Measurements from ENCODE around the gene ETV7.
"Not testable (repeated sequence)": the region's sequence is repeated elsewhere in the genome, so short reads cannot be mapped to it uniquely, and the experiment has no call there.

The ETV7 gene

GRCh38 chr6:36362551-36363370 is 24.7 kb downstream of the ETV7 start:
- no peak for DNase-seq

GRCh38 chr6:36361071-36361470 is 26.4 kb downstream of the ETV7 start:
- no peak for DNase-seq

GRCh38 chr6:36360241-36361054 is 27.0 kb downstream of the ETV7 start:
- peak; percentile 79 for DNase-seq

GRCh38 chr6:36358226-36358915 is 29.1 kb downstream of the ETV7 start:
- DNase-seq = no peak

- no peak for DNase-seq
These were observed 29.6 kb downstream of the ETV7 start for GRCh38 chr6:36357872-36358225.

GRCh38 chr6:36355819-36356218 is 31.6 kb downstream of the ETV7 start:
- no peak for DNase-seq

- DNase-seq = no peak
These were observed 34.0 kb downstream of the ETV7 start for GRCh38 chr6:36353411-36353915.

GRCh38 chr6:36352477-36353157 is 34.9 kb downstream of the ETV7 start:
- DNase-seq = no peak

GRCh38 chr6:36350681-36351571 is 36.5 kb downstream of the ETV7 start:
- no peak for DNase-seq

- no peak for DNase-seq
These were observed 37.4 kb downstream of the ETV7 start for GRCh38 chr6:36350082-36350481.

GRCh38 chr6:36349240-36349639 is 38.2 kb downstream of the ETV7 start:
- peak; percentile 87 for DNase-seq

- DNase-seq = no peak
These were observed 39.8 kb downstream of the ETV7 start for GRCh38 chr6:36347621-36348020.

GRCh38 chr6:36346486-36347273 is 40.8 kb downstream of the ETV7 start:
- DNase-seq = no peak

- no peak for DNase-seq
These were observed 41.6 kb downstream of the ETV7 start for GRCh38 chr6:36345681-36346466.

GRCh38 chr6:36343109-36343680 is 44.3 kb downstream of the ETV7 start:
- no peak for DNase-seq

- DNase-seq = no peak
These were observed 46.6 kb downstream of the ETV7 start for GRCh38 chr6:36340618-36341454.

- no peak for DNase-seq
These were observed 47.2 kb downstream of the ETV7 start for GRCh38 chr6:36340306-36340617.

- DNase-seq = no peak
These were observed 48.3 kb downstream of the ETV7 start for GRCh38 chr6:36339146-36339545.

GRCh38 chr6:36338223-36338622 is 49.2 kb downstream of the ETV7 start:
- DNase-seq = not testable (repeated sequence)

Measured in NCI-H748 treated with DMSO at 0.1 percent for 48 hours (cell line).